Glomerular visceral epithelial cell (primary cell): Measurements from ENCODE around the gene NCOA6.
"Not testable (repeated sequence)": the region's sequence is repeated elsewhere in the genome, so short reads cannot be mapped to it uniquely, and the experiment has no call there.

ENCODE experiments used
- DNase-seq: peaks from one replicate; pipeline ENCODE4 v3.0.0-alpha.2; 2016; ENCODE audit errors: extremely low spot score

Gene NCOA6

GRCh38 chr20:34719242-34720017, 106.0 kb downstream of the NCOA6 start:
- not testable (repeated sequence) for DNase-seq

- DNase-seq = no peak
Observed at GRCh38 chr20:34717230-34718095, 108.0 kb downstream of the NCOA6 start.

- no peak for DNase-seq
Observed at GRCh38 chr20:34716921-34717229, 108.6 kb downstream of the NCOA6 start.

- DNase-seq = no peak
Observed at GRCh38 chr20:34715384-34715783, 110.1 kb downstream of the NCOA6 start.

GRCh38 chr20:34713944-34714515, 111.4 kb downstream of the NCOA6 start:
- DNase-seq = not testable (repeated sequence)

GRCh38 chr20:34713194-34713943, 112.1 kb downstream of the NCOA6 start:
- DNase-seq = peak; percentile 99

- no peak for DNase-seq
Observed at GRCh38 chr20:34712525-34713192, 112.8 kb downstream of the NCOA6 start.

GRCh38 chr20:34711813-34712430, 113.5 kb downstream of the NCOA6 start:
- no peak for DNase-seq

GRCh38 chr20:34710861-34711574, 114.4 kb downstream of the NCOA6 start:
- no peak for DNase-seq

- DNase-seq = no peak
Observed at GRCh38 chr20:34710568-34710839, 114.9 kb downstream of the NCOA6 start.

GRCh38 chr20:34709831-34710567, 115.5 kb downstream of the NCOA6 start:
- DNase-seq = no peak

- no peak for DNase-seq
Observed at GRCh38 chr20:34709044-34709830, 116.2 kb downstream of the NCOA6 start.

GRCh38 chr20:34708621-34709043, 116.8 kb downstream of the NCOA6 start:
- DNase-seq = no peak

- no peak for DNase-seq
Observed at GRCh38 chr20:34706912-34707784, 118.3 kb downstream of the NCOA6 start.

- no peak for DNase-seq
Observed at GRCh38 chr20:34706302-34706875, 119.1 kb downstream of the NCOA6 start.

GRCh38 chr20:34705397-34706301, 119.8 kb downstream of the NCOA6 start:
- DNase-seq = peak; percentile 50

GRCh38 chr20:34705008-34705396, 120.4 kb downstream of the NCOA6 start:
- DNase-seq = no peak
